DMS114 treated with DMSO at 0.1 percent for 48 hours (cell line): Measurements from ENCODE around the gene COG7.
"Not testable (repeated sequence)": the region's sequence is repeated elsewhere in the genome, so short reads cannot be mapped to it uniquely, and the experiment has no call there.

ENCODE experiments used
- DNase-seq: peaks from one replicate; lab custom pipeline; 2025; ENCODE audit not compliant: unreplicated experiment; lab: John Stamatoyannopoulos, UW

Gene COG7

GRCh38 chr16:23414731-23415130 lies 38.3 kb downstream of the COG7 start:
- no peak for DNase-seq

- no peak for DNase-seq
Observed at GRCh38 chr16:23410176-23410575, 42.8 kb downstream of the COG7 start.

- DNase-seq: no peak
Observed at GRCh38 chr16:23409522-23409921, 43.5 kb downstream of the COG7 start.

GRCh38 chr16:23408823-23409298 lies 44.1 kb downstream of the COG7 start:
- DNase-seq: no peak

GRCh38 chr16:23408242-23408822 lies 44.7 kb downstream of the COG7 start:
- no peak for DNase-seq

- DNase-seq: no peak
Observed at GRCh38 chr16:23407436-23408127, 45.4 kb downstream of the COG7 start.

- DNase-seq: no peak
Observed at GRCh38 chr16:23406546-23407240, 46.3 kb downstream of the COG7 start.

- no peak for DNase-seq
Observed at GRCh38 chr16:23406024-23406423, 47.0 kb downstream of the COG7 start.

GRCh38 chr16:23403547-23403946 lies 49.4 kb downstream of the COG7 start:
- no peak for DNase-seq

GRCh38 chr16:23402100-23402499 lies 50.9 kb downstream of the COG7 start:
- no peak for DNase-seq

- DNase-seq: no peak
Observed at GRCh38 chr16:23401139-23401538, 51.9 kb downstream of the COG7 start.

- DNase-seq: not testable (repeated sequence)
Observed at GRCh38 chr16:23400447-23400846, 52.5 kb downstream of the COG7 start.

GRCh38 chr16:23398987-23399805 lies 53.8 kb downstream of the COG7 start:
- no peak for DNase-seq

- no peak for DNase-seq
Observed at GRCh38 chr16:23397464-23397863, 55.5 kb downstream of the COG7 start.

GRCh38 chr16:23395732-23396131 lies 57.3 kb downstream of the COG7 start:
- DNase-seq: no peak

- no peak for DNase-seq
Observed at GRCh38 chr16:23394141-23394831, 58.7 kb downstream of the COG7 start.

GRCh38 chr16:23392223-23392600 lies 60.8 kb downstream of the COG7 start:
- no peak for DNase-seq

- no peak for DNase-seq
Observed at GRCh38 chr16:23391381-23392222, 61.4 kb downstream of the COG7 start.

GRCh38 chr16:23389936-23390335 lies 63.1 kb downstream of the COG7 start:
- DNase-seq: not testable (repeated sequence)

GRCh38 chr16:23389201-23389600 lies 63.8 kb downstream of the COG7 start:
- no peak for DNase-seq
